ENCODE measurements around the gene DGKQ.

DNA sequence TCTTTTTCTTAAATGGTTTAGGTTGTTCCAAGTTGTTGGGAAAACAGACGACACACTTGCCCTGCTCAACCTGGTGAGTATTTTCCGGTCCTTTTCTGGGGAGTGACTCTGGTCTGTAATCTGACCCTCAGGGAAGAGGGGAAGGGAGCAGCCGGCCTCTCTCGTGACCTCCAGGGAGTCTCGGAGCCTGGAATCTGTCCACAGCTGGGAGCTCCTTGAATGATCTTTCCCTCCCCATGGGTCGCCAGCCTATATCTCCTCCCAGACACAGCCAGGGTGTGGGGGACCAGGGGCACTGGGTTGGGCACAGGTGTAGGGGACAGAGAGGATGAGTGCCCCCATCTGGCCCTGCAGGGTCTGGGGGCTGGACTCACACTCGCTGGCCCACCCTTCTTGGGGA is 22.2 kb downstream of the DGKQ start:
- TF ChIP-seq EZH2 (IDR thresholded peaks at IDR 0.05; ENCODE audit: low read depth), result no peak
- TF ChIP-seq, protein P1, sequence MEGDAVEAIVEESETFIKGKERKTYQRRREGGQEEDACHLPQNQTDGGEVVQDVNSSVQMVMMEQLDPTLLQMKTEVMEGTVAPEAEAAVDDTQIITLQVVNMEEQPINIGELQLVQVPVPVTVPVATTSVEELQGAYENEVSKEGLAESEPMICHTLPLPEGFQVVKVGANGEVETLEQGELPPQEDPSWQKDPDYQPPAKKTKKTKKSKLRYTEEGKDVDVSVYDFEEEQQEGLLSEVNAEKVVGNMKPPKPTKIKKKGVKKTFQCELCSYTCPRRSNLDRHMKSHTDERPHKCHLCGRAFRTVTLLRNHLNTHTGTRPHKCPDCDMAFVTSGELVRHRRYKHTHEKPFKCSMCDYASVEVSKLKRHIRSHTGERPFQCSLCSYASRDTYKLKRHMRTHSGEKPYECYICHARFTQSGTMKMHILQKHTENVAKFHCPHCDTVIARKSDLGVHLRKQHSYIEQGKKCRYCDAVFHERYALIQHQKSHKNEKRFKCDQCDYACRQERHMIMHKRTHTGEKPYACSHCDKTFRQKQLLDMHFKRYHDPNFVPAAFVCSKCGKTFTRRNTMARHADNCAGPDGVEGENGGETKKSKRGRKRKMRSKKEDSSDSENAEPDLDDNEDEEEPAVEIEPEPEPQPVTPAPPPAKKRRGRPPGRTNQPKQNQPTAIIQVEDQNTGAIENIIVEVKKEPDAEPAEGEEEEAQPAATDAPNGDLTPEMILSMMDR (conservative IDR thresholded peaks at IDR 0.05), result no peak

Measured in PC-9 (cell line).